Loucy (cell line): Measurements from ENCODE around the gene LCN10.

Source experiments
- CTCF ChIP-seq: fragments of 200-600 bp; sonication (generic); conservative IDR thresholded peaks from 2 replicates; pipeline ENCODE4 v1.5.1; 2014; ENCODE audit warnings: mild to moderate bottlenecking, antibody characterized with exemption, low read length
- EZH2phosphoT487 ChIP-seq: fragments of 200-600 bp; IDR thresholded peaks from 2 replicates; pipeline ENCODE4 v1.6.1; 2018; ENCODE audit warnings: antibody characterized with exemption, mild to moderate bottlenecking, moderate library complexity, borderline replicate concordance

- TF ChIP-seq CTCF, result no peak
- TF ChIP-seq EZH2phosphoT487, result no peak
Measured at GRCh38 chr9:136695435-136695895, 47.3 kb downstream of the LCN10 start.
